LNCaP clone FGC (cell line): ENCODE results near the gene ZNF550.
A peak's percentile ranks its signal among the peaks of the same experiment; 100 is the strongest.

Experiments
- DNase-seq: peaks from one replicate; pipeline ENCODE4 v3.0.0-alpha.2; 2011; ENCODE audit warnings: low read depth
- H3K4me3 ChIP-seq: 2 replicates; pipeline ENCODE4 v1.5.1; 2011; ENCODE audit warnings: mild to moderate bottlenecking, low read depth, low read length, control low read depth

ZNF550 gene

DNA sequence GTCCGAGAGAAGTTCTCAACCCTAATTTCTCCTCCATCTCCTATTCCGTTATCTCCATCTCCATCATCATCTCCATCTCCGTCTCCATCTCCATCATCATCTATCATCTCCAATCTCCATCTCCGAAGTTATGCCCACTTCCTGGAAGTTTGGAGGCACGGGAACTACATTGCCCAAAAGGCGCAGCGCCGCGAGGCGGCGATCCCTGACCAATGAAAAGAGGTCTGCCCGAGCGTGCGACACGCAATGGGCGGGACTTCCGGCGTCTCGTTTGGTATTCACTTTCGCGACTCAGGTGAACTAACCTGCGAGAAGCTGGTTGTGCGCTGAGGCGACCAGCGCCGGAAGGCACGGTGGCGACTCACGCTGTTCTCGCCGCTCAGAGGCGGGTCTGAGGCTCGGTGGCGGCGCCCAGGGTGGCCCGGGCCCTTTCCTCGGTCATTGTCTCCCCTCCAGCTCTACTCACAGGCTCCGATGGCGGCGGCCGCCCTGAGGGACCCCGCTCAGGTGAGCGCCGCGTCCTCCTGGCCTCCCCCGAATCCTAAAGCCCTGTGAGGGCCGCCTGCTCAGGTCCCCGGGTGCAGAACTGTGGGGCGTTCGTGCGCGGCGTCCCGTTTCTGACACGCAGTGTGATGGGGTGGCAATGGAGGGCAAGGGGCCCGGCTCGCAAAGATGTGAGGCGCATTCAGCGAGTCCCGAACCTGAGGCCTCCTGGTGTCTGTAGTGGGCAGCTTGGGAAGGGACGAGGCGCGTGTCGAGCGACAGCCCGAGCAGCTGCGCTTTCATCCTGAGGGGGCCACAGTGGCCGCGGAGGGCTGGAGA, 72.0 kb downstream of the ZNF550 start, which contains the start of gene ZNF419:
ZNF419 (plus strand) TSS at position 274 of the 822 bp plus-strand sequence; CDS start at position 475, 201 bp downstream.
- H3K4me3 ChIP-seq = peak within 1 kb of the TSS; percentile 81
- DNase-seq = peak; percentile 83
